Fibroblast of villous mesenchyme (primary cell): ENCODE measurements around the gene HS3ST5. TPM values are rescaled to one million over a fixed set of nuclear protein-coding genes. Genes with fewer than 3 reads are reported as not detected.
"Not testable (repeated sequence)": the region's sequence is repeated elsewhere in the genome, so short reads cannot be mapped to it uniquely, and the experiment has no call there.

Source experiments
- DNase-seq: peaks from one replicate; pipeline ENCODE4 v3.0.0-alpha.2; 2010; ENCODE audit warnings: low read depth
- H3K4me3 ChIP-seq: 2 replicates; pipeline ENCODE4 v1.5.1; 2011; ENCODE audit warnings: low read depth, mild to moderate bottlenecking, low read length
- total RNA-seq: library from RNA; depleted of rRNA; stranded (reverse); fragments of >200 nt; gene quantifications from 2 replicates; pipeline ENCODE4 v1.2.3, GENCODE V29; 2012
- TF ChIP-seq, protein P1 (sequence below): IDR thresholded peaks from 2 replicates; pipeline ENCODE4 v1.5.1; 2012; ENCODE audit warnings: low read depth, mild to moderate bottlenecking, low read length; ENCODE audit not compliant: insufficient read depth

HS3ST5 gene
- total RNA-seq, 1 donor = under 0.01 TPM

DNA sequence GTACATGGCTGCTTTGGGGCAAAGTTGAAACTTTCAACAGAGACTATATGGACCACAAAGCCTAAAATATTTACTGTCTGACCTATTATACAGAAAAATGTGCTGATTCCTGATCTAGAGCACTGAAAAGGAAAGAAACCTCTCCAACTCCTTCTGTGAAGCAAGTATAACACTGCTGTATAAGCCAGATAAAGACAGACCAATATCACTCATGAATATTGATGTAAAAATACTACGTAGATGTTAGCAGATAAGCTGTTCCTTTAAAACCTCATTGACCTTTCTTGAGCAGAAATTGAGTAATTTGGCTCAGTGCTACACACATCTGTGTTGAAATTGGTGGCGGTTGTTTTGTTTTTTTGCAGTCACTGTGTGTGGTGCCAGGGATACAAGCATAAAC is 302.0 kb downstream of the HS3ST5 start:
- H3K4me3 ChIP-seq = no peak overlapping the region
- DNase-seq = peak; percentile 36
- TF ChIP-seq, protein P1, sequence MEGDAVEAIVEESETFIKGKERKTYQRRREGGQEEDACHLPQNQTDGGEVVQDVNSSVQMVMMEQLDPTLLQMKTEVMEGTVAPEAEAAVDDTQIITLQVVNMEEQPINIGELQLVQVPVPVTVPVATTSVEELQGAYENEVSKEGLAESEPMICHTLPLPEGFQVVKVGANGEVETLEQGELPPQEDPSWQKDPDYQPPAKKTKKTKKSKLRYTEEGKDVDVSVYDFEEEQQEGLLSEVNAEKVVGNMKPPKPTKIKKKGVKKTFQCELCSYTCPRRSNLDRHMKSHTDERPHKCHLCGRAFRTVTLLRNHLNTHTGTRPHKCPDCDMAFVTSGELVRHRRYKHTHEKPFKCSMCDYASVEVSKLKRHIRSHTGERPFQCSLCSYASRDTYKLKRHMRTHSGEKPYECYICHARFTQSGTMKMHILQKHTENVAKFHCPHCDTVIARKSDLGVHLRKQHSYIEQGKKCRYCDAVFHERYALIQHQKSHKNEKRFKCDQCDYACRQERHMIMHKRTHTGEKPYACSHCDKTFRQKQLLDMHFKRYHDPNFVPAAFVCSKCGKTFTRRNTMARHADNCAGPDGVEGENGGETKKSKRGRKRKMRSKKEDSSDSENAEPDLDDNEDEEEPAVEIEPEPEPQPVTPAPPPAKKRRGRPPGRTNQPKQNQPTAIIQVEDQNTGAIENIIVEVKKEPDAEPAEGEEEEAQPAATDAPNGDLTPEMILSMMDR = no peak

DNA sequence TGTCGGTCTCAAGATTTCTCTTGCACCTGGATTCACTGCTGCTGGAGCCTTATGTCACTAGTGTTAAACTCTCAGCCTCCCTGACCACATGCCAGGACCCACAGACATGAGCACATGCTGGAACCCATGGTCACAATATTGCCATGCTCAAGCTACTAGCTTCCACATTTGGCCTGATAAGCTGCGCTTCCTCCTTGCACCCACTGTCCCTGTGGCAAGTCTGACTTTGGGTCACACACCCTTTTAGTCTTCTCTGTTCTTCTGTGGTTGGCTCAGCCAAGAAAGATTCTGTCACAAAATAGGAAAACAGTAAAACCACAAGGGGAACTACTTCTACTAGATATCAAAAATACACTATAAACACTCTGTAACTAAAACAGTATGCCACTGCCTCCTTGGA is 303.0 kb downstream of the HS3ST5 start:
- no peak for DNase-seq
- TF ChIP-seq, protein P1 = no peak
- no peak overlapping the region for H3K4me3 ChIP-seq

DNA sequence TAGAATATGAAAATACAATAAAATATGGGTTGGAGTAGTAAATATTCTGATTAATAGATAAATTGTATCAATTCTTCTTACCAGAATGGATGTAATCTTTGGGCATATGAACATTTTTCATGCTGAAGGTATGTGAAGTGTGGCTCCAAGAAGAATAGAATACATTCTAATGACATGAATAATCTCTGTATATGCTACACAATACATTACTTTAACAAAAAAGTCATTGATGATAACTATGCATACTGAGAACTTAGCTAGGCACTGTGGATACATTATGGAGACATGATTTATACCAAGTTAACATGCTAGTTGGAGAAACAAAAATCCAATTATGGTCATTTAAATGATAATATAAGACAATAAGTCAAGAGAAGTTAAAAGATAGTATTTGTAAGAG is 309.2 kb downstream of the HS3ST5 start:
- H3K4me3 ChIP-seq = no peak overlapping the region
- no peak for DNase-seq
- TF ChIP-seq, protein P1 = no peak

- H3K4me3 ChIP-seq = no peak overlapping the region
- no peak for DNase-seq
- TF ChIP-seq, protein P1 = no peak
These were observed 310.1 kb downstream of the HS3ST5 start for GRCh38 chr6:114032721-114033120.

- TF ChIP-seq, protein P1 = no peak
- no peak overlapping the region for H3K4me3 ChIP-seq
- no peak for DNase-seq
These were observed 312.1 kb downstream of the HS3ST5 start for GRCh38 chr6:114030767-114031166.

- TF ChIP-seq, protein P1 = no peak
- DNase-seq = peak; percentile 24
- no peak overlapping the region for H3K4me3 ChIP-seq
These were observed 318.1 kb downstream of the HS3ST5 start for GRCh38 chr6:114024746-114025145.

- no peak for DNase-seq
- TF ChIP-seq, protein P1 = no peak
- H3K4me3 ChIP-seq = no peak overlapping the region
These were observed 322.6 kb downstream of the HS3ST5 start for GRCh38 chr6:114020196-114020595.

DNA sequence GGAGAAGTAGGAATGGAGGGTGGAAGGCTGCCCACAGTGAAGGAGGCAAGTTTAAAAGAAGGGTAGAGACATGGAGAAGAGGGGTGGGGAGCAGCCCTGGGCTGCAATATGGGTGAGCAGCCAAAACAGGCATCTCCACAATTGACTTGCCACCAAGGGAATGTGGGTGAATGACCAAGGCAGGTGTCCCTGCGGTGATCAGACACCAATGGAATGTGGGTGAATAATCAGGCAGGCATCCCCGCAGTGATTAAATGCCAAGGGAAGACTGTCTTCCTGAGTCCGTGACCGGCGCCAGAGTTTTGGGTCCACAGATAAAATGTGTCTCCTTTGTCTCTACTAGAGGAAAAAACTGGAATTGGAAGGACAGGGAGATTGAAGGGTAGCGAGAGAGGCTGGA is 325.7 kb downstream of the HS3ST5 start:
- H3K4me3 ChIP-seq, DNase-seq: not testable (repeated sequence)

GRCh38 chr6:114014106-114014505 is 328.7 kb downstream of the HS3ST5 start:
- peak; percentile 36 for DNase-seq
- H3K4me3 ChIP-seq = not testable (repeated sequence)

DNA sequence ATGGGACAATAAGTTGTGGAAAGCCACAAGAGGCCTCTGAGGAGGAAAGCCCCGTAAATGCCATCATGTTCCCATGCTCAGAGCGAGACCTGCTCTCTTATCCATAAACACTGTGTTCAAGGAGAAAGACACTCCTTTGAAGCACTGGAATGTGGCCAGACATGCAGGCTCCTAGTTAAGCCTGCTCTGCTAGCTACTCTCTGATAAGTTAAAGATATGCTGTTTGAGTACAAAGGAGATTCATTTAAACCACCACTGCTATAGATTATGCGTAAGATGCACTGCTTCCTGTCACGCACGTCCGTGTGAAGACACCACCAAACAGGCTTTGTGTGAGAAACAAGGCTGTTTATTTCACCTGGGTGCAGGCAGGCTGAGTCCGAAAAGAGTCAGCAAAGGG is 331.3 kb downstream of the HS3ST5 start:
- not testable (repeated sequence) for H3K4me3 ChIP-seq
- peak; percentile 44 for DNase-seq
